SU-DHL-6 (cell line): ENCODE results near the gene LPAR1.

Experiments used
- EZH2phosphoT487 ChIP-seq: fragments of 200-600 bp; sonication (generic), shearing (Covaris generic); conservative IDR thresholded peaks from 2 replicates; pipeline ENCODE4 v1.6.1; 2018; ENCODE audit warnings: mild to moderate bottlenecking, antibody characterized with exemption, low read length, moderate library complexity, mixed read lengths
- TF ChIP-seq, protein P1 (sequence below): fragments of 200-600 bp; sonication (generic); IDR thresholded peaks from one replicate; pipeline ENCODE4 v1.5.1; 2017; ENCODE audit warnings: antibody characterized with exemption, mild to moderate bottlenecking, low read length, moderate library complexity; ENCODE audit not compliant: insufficient read depth, poor library complexity, severe bottlenecking

DNA sequence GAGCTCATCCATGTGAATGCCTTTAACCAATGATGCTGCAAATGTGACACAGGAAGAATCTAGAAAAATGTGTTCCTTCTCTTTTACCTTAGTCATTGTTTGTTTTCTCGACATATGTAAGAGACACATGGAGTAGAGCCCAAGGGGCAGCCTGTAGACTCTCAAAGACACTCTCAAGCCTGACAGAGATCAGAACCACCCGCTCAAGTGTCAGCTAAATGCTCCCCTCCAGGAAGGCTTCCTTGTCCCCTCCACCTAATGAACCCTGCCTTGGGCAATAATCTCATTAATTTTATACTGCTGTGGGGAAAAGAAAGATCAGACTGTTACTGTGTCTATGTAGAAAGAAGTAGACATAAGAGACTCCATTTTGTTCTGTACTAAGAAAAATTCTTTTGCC is 212.3 kb downstream of the LPAR1 start:
- TF ChIP-seq, protein P1, sequence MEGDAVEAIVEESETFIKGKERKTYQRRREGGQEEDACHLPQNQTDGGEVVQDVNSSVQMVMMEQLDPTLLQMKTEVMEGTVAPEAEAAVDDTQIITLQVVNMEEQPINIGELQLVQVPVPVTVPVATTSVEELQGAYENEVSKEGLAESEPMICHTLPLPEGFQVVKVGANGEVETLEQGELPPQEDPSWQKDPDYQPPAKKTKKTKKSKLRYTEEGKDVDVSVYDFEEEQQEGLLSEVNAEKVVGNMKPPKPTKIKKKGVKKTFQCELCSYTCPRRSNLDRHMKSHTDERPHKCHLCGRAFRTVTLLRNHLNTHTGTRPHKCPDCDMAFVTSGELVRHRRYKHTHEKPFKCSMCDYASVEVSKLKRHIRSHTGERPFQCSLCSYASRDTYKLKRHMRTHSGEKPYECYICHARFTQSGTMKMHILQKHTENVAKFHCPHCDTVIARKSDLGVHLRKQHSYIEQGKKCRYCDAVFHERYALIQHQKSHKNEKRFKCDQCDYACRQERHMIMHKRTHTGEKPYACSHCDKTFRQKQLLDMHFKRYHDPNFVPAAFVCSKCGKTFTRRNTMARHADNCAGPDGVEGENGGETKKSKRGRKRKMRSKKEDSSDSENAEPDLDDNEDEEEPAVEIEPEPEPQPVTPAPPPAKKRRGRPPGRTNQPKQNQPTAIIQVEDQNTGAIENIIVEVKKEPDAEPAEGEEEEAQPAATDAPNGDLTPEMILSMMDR = no peak
- no peak for TF ChIP-seq EZH2phosphoT487
